Fibroblast of skin of abdomen (primary cell): ENCODE results near the gene FAM47B. TPM values are rescaled to one million over a fixed set of nuclear protein-coding genes. Genes with fewer than 3 reads are reported as not detected.

ENCODE experiments used
- DNase-seq: peaks from one replicate; pipeline ENCODE4 v3.0.0-alpha.2; 2013
- polyA plus RNA-seq, 2 experiments: library from polyadenylated mRNA; unstranded; fragments of 120-200 nt; gene quantifications; one replicate each; pipeline ENCODE4 v1.2.1, GENCODE V29; 2013; ENCODE audit not compliant: insufficient read length in 2 of 2

Gene FAM47B
- not detected for polyA plus RNA-seq (2013, experiment 1 of 2; ENCODE audit: insufficient read length)
- not detected for polyA plus RNA-seq (2013, experiment 2 of 2; ENCODE audit: insufficient read length)

DNA sequence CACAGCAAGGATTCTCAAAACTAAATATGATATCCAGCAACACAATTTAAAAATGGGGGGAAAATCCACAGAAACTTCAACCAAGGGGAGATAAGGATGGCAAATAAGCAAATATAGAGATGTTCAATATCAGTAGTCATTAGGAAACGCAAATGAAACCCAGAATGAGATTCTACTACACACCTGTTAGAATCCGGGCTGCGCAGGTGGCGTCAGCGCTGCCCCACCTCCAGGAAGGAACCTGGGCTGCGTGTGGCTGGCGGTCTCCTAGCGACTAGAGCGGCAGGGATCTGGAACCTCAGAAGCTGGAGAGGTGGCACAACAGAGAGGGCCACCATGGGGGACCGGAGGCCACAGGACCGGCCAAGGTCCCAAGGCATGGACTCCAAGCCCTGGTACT lies at the start of gene FAM47B:
Gene FAM47B (plus strand): TSS at position 301 of the 400 bp plus-strand sequence. CDS start 36 bp downstream, at position 337.
- no peak for DNase-seq

DNA sequence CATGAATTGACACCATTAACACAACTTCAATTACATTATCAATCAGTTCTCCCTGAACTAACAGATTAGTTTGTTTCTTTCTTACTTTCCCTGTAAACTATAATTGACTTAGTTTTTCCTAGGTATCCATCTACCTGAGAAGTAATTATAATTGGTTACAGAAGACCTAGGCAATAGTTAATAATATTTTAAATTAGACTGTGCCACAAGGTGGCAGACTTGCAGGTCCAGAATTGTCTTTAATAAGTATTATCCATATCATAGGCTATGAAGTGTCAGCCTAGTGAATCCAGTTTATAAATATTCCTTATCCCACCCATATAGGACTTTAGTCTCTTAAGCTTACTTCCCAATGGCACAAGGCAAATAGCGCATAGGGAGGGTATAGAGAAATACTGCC lies 48.9 kb upstream of the FAM47B start:
- no peak for DNase-seq

DNA sequence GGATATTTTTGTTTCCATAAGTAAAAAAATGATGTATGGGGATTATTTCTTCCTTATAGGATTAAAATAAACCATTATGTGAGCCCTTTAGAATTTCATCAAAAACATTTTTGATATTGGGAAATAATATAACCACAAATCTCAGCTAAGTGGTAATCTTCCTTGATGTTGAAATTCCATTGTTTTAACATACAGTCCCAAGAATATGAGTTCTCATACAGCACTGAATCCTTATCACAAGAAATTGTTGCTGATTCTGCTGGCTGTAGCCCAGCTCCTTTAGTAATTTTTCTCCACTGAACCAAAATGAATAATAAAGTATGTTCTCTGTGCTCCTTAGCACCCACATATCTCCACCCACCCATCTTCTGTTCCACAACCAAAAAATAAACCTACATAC lies 41.9 kb upstream of the FAM47B start:
- DNase-seq, result no peak

DNA sequence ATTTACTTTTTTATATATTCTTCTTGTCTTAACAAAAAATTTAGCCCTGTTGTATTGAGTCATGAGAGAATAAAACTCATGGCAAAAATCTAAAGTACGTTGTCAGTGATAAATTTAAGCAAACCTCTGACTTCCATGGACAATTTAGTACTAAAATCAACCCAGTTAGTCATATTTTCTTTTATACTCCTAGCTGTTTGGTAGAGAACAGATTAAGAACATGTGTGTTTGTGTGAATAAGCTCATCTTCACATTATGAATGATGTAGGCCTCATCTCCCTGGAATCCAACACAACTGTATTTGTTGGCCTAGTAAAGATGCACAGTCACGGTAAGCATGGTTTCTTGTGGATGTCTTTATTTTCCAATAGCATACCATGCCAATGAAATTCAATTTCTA lies 40.8 kb upstream of the FAM47B start:
- DNase-seq, result peak; percentile 81

DNA sequence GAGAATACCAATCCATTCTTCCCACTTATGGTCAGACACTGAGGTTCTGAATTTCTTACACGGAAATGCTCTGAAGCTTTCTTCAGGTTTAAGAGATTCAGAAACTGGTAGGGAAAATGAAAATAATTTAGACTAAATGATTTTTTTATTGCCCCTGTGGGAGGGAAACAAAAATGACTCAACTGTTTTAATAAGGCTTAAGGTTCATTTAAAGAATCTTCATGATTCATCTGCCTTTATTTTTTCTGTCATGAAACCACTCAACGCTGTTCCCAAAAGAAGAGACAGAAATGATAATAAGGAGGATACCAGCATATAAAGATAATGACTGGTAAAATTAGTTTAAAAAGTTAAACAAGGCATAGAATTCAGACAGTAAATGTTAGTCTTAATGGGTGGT lies 39.3 kb upstream of the FAM47B start:
- DNase-seq, result peak; percentile 36

DNA sequence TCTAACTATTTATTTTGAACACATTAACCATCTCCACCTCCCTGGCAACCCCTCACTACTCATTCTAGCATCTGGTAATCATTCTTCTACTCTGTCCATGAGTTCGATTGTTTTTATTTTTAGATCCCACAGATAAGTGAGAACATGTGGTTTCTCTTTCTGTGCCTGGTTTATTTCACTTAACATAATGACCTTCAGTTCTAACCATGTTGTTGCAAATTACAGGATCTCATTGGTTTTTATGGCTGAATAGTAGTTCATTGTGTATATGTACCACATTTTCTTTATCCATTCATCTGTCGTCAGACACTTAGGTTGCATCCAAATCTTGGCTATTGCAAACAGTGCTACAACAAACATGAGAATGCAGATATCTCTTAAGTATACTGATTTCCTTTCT lies 33.4 kb upstream of the FAM47B start:
- no peak for DNase-seq

DNA sequence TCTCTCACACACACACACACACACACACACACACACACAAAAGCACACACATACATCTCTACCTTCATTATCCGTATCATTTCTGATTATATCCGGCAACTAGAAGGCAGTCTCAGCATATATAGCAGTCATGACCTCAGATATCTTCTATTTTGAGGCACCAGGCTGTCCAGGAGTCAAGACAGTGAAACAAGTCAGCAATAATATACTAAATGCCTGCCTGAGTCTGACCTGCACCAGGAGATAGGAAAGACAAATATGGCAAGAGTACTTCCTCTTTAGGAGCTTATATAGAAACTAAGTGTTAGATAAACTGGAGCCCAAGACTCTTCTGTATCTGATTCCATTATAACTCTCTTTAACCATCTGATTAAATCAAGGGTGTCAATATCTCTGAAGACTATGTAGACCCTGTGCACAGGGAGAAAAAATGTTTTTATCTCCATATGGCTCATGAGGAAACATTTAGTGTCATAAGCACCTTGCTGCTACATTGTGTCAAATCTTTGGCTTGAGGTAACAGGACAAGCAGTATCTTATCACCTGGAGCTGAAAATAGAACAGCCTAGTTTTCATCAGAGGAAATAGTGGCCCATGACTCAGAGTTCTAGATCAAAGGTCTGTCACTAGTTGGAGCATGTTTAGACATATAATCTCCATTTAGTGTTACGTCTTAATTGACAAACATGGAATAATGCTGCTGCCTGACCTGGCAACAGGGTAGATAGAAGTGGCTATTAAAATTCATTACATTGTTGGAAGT lies 27.0 kb upstream of the FAM47B start:
- no peak for DNase-seq

DNA sequence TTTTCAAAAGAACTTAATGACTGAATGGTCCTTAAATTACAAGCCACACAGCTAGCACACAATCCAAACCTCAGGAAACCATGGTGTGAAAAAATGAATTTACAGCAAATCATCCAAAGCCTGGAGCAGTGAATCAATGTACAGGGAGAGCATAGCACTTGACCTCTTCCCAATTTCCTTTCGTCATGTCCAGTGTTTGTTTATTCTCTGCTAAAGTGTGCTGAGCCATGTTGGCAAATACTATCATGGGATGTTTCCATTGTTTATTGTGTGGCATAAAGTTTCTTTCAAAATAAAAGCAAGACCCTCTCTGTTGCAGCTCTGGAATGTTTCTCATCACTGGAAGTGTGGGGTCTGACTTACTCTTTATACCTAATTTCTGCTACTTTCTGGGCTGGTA lies 25.4 kb upstream of the FAM47B start:
- no peak for DNase-seq

DNA sequence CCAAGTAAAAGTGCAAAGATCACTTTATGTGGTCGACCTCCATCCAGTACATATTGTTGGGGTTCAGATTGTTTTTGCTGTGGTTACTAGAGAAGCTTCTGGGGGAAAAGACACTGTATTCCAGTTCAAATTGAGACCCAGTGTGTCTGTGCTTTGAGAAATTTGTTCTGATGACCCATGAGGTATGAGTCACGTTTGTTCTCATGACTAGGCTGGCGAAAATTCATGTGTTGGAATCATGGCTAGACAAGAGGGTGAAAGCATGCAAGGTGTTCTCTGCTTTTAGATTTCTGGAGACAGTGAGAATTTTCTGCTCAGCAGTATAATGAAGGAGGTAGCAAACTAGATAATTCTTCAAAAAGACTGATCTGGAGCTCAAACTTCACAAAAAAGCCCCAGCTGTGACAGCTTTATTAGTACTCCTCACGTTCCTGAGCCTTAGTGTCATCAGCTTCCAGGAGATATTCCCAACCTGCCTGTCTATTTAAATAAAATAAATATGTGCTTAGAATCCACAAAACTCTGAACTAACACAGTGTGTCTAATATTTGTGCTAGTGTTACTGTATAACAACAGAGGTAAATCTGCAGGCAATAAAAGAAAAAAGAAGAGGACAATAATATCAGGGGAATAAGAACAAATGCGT lies 24.4 kb upstream of the FAM47B start:
- peak; percentile 49 for DNase-seq

DNA sequence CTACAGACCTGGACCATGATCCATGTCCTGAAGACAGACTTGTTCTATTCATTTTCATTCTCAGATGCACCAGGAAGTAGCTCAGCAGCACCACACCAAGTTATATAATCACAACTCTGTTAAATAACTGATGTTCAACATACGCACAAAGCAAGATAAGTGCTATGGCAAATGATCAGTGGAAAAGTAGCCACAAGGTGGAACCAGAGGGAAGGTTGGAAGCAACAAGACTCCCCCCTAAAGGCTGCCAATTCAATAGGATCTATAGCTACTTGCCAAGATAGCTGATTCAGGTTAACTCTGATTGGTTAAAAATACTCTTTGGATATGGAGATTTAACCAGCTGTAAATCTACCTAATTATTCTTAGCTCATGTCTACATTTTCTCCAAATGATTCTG lies 23.7 kb upstream of the FAM47B start:
- DNase-seq, result peak; percentile 64

DNA sequence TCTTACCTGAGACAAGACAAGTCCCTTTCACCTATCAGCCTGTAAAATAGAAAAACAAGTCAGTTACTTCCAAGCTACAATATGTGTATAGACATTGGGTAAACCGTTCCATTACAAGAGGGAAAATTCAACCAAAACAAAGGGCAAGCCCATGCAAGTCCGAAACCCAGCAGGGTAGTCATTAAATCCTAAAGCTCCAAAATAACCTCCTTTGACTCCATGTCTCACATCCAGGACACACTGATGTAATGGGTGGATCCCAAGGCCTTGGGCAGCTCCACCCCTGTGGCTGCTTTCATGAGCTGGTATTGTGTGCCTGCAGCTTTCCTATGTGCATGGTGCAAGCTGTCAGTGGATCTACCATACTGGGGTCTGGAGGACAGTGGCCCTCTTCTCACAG lies 14.7 kb upstream of the FAM47B start:
- no peak for DNase-seq

DNA sequence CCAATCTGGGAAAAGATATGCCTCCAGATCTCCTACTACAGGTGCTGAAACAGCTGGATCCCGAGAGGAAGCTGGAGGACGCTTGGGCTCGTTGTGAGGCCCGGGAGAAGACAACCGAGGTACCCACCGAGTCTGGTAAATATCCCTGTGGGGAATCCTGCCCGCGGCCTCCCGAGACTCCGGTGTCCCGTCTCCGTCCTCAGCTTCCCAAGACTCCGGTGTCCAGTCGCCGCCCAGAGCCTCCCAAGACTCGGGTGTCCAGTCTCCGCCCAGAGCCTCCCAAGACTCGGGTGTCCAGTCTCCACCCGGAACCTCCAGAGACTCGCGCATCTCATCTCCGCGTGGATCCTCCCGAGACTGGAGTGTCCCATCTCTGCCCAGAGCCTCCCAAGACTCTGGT lies 639 bp downstream of the FAM47B start:
- no peak for DNase-seq

DNA sequence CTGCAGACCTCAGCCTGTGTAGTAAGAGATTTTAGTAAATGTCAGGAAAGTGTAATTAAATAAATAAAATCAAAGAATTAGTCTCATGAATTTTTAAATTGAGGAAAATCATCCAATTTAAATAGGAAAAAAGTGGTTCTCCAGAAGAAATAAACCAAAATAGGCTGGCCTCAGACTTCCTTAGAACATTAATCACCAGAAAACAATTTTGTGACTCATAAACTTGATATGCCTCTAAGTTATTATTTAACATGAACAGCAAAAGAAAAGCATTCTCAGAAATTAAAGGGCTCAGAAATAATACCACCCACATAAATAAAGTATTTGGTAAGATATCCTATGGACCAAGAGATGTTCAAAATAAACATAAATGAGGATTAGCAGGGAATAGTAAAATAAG lies 14.3 kb downstream of the FAM47B start:
- DNase-seq, result peak; percentile 53

DNA sequence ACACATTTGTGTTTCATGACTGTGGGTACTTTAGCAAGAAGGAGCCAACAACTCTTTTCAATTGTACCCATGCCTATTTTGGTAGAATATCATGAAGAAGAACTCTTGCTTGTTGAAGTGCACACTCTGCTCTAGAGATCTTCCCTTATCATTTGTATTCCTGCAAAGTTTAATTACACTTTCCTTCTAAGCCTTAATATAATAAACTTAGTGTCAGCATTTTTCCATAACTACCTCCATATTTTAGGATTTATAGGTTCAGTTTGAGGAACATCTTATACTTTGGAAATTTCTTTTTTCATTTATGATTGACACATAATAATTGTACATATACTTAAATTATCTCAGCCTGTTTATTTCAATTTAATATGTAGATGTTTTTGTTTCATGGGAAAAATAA lies 19.1 kb downstream of the FAM47B start:
- no peak for DNase-seq

DNA sequence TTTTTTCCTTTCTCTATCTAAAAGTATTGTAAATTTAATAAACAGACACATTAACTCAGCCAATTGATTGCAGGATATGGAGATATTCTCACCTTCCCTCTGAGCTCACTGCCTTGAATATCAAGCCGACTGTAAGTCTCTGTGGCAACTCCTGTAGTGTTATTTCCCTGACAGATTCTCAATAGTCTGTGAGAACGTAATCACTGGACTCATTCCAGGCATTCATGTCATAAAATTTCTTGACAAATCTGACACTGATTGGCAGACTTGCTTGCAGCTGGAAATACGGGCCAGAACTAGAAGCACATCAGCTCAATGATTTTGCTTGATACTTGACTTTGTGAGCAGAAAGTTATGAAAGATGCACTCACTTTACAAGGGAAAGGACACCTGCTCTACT lies 29.6 kb downstream of the FAM47B start:
- no peak for DNase-seq

DNA sequence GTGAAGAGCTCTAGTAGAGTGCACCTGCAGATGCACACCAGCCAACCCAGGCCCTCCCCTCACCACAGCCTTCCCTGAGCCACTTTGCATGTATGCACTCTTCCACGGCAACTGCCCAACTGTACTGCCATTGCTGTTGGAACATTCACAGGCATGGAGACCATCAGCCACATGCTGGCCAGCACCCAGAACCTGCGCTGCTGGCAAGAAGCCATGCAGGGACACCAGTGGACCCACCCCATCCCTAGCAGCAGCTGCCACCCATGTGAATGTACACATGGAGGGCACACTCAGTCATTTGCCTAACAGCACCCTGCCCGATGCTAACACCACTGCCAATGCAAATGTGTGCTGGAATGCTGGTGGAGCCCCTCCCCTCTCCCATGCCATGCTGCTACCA lies 35.6 kb downstream of the FAM47B start:
- no peak for DNase-seq

DNA sequence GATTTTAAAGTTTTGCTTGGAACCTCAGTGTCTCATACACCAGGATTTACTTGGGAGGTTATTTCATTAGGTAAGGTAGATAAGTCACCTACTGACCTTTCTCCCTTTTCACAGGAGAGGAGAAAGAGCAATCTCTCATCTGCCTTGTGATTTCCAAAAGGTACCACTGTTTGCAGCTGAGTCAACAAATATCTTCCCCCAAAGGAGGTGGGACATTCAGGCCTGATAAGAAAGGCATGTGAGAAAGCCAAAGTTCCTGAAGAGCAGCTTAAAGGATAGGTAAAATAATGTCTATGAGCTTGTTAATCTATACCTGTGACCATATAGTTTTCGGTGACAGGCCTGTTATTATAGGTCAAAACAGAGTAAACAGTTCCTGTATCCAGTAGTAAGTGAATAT lies 45.0 kb downstream of the FAM47B start:
- DNase-seq, result no peak
